ENCODE data around the gene ARHGAP21. TPM values are rescaled to one million over a fixed set of nuclear protein-coding genes. Genes with fewer than 3 reads are reported as not detected.
"Not testable (repeated sequence)": the region's sequence is repeated elsewhere in the genome, so short reads cannot be mapped to it uniquely, and the experiment has no call there.

Gene ARHGAP21
- total RNA-seq, 1 experiment from 2014 or later: 115 TPM

DNA sequence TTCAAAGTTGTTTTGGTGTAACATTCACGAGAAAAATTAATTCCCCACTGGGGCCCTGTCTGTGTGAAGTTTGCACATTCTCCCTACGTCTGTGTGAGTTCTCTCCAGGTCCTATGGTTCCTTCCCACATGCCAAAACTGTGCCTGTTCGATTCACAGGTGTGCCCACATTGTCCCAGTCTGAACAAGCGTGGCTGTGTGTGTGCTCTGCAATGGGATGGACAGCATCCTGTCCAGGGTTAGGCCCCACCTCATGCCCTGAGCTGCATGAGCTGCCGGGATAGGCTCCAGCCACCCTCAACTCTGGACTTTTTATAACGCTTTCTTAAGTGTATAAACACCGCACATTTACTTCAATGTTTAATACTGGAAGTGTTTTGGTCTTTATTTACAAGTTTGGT is 55.4 kb downstream of the ARHGAP21 start:
- ChIA-PET POLR2A (ENCODE audit: unreplicated experiment) (no interaction called here), CTCF (no interaction called here)
- no TSS peak for BruUV-seq (replicated peaks)
- TF ChIP-seq, protein P1, sequence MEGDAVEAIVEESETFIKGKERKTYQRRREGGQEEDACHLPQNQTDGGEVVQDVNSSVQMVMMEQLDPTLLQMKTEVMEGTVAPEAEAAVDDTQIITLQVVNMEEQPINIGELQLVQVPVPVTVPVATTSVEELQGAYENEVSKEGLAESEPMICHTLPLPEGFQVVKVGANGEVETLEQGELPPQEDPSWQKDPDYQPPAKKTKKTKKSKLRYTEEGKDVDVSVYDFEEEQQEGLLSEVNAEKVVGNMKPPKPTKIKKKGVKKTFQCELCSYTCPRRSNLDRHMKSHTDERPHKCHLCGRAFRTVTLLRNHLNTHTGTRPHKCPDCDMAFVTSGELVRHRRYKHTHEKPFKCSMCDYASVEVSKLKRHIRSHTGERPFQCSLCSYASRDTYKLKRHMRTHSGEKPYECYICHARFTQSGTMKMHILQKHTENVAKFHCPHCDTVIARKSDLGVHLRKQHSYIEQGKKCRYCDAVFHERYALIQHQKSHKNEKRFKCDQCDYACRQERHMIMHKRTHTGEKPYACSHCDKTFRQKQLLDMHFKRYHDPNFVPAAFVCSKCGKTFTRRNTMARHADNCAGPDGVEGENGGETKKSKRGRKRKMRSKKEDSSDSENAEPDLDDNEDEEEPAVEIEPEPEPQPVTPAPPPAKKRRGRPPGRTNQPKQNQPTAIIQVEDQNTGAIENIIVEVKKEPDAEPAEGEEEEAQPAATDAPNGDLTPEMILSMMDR (conservative IDR thresholded peaks at IDR 0.05): no peak
- TF ChIP-seq EZH2 (IDR thresholded peaks at IDR 0.05; ENCODE audit: low read depth): no peak
- Histone ChIP-seq H3K36me3 (ENCODE audit: low read depth) (peaks cover 7% of the 10 kb centered on the region; the same call in 1 of the 2 replicates), H3K79me2 (ENCODE audit: low read depth) (peaks cover 18% of the 10 kb centered on the region), H3F3A (ENCODE audit: insufficient read depth, low read depth) (no peaks in the 10 kb centered on the region), H3K9me3 (ENCODE audit: insufficient read depth, low read depth) (no peaks in the 10 kb centered on the region), H3K4me3 (no peak overlapping the region), H3K27me3 (ENCODE audit: insufficient read depth, low read depth) (no peaks in the 10 kb centered on the region), H2AFZ (no peak overlapping the region), H4K20me1 (ENCODE audit: insufficient read depth) (no peaks in the 10 kb centered on the region), H3K9me2 (ENCODE audit: insufficient read depth) (no peaks in the 10 kb centered on the region), H3K27ac (no peak overlapping the region), H3K4me1 (replicated peaks; ENCODE audit: insufficient read depth) (no peaks in the 10 kb centered on the region), H3K4me2 (no peak overlapping the region)
- intact Hi-C loops (cut with micrococcal nuclease; ENCODE audit: unreplicated experiment): no loop called here
- DNase-seq: no peak

DNA sequence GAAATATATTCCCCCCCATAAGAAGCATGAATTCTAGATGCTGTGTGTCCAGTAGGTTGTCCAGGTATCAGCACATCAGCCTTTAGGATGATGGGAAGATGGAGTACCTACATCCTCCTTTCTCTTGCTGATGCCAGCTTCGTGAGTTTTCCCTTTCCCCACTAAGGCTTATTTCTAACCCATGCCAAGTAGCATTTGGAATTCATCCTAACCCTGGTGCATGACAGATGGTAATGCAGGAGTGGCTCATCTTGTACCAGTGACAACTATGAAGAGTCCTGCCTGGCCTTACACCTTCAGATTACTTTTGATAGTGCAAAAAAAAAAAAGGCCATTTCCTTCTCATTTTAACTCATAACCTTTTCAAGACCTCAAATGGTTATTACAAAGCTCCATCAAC is 58.7 kb downstream of the ARHGAP21 start:
- Histone ChIP-seq H4K20me1 (ENCODE audit: insufficient read depth) (no peaks in the 10 kb centered on the region), H3F3A (ENCODE audit: insufficient read depth, low read depth) (no peaks in the 10 kb centered on the region; the same call in 1 of the 2 replicates), H2AFZ (no peak overlapping the region), H3K27ac (no peak overlapping the region), H3K36me3 (ENCODE audit: low read depth) (peaks cover 7% of the 10 kb centered on the region; the same call in 1 of the 2 replicates), H3K4me3 (no peak overlapping the region), H3K4me2 (no peak overlapping the region), H3K4me1 (replicated peaks; ENCODE audit: insufficient read depth) (no peaks in the 10 kb centered on the region), H3K9me2 (ENCODE audit: insufficient read depth) (no peaks in the 10 kb centered on the region), H3K79me2 (ENCODE audit: low read depth) (no peaks in the 10 kb centered on the region), H3K9me3 (ENCODE audit: insufficient read depth, low read depth) (no peaks in the 10 kb centered on the region), H3K27me3 (ENCODE audit: insufficient read depth, low read depth) (no peaks in the 10 kb centered on the region)
- CTCF ChIA-PET: interaction anchor here (0.6 kb wide), 1 partner anchor 325 kb away, joined by 3 read pairs; no protein-coding TSS in a partner anchor
- TF ChIP-seq EZH2 (IDR thresholded peaks at IDR 0.05; ENCODE audit: low read depth): no peak
- TF ChIP-seq, protein P1 (conservative IDR thresholded peaks at IDR 0.05): no peak
- POLR2A ChIA-PET (ENCODE audit: unreplicated experiment): interaction anchor here (0.6 kb wide), 1 partner anchor 24 kb away, joined by 4 read pairs; no protein-coding TSS in a partner anchor
- intact Hi-C loops (cut with micrococcal nuclease; ENCODE audit: unreplicated experiment): no loop called here
- BruUV-seq (replicated peaks): no TSS peak
- DNase-seq: no peak

DNA sequence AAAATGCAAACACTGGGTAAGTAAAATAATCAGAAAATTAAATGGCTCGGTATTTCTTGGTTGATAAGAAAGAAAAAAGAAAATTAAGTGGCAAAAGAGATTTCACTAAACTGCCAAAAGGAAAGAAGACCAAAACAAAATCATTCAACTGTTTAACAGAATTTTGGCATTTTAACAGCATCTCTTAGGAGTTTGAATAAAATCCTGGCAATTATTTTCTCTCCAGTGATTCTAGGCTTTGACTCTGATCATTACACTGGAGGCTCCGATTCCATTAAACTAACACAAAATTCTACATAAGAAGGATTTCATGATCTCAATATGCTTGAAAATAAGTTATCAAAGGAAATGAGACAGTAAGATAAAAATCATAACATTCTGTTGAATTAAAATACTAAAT is 62.3 kb downstream of the ARHGAP21 start:
- no peak for DNase-seq
- ChIA-PET CTCF (no interaction called here), POLR2A (ENCODE audit: unreplicated experiment) (no interaction called here)
- Histone ChIP-seq H3K9me2 (ENCODE audit: insufficient read depth) (no peaks in the 10 kb centered on the region), H3K9me3 (ENCODE audit: insufficient read depth, low read depth) (no peaks in the 10 kb centered on the region), H3K27me3 (ENCODE audit: insufficient read depth, low read depth) (no peaks in the 10 kb centered on the region), H3K4me2 (no peak overlapping the region), H3F3A (ENCODE audit: insufficient read depth, low read depth) (no peaks in the 10 kb centered on the region; the same call in 1 of the 2 replicates), H2AFZ (no peak overlapping the region), H3K27ac (no peak overlapping the region), H4K20me1 (ENCODE audit: insufficient read depth) (no peaks in the 10 kb centered on the region), H3K36me3 (ENCODE audit: low read depth) (no peaks in the 10 kb centered on the region), H3K79me2 (ENCODE audit: low read depth) (no peaks in the 10 kb centered on the region), H3K4me1 (replicated peaks; ENCODE audit: insufficient read depth) (no peaks in the 10 kb centered on the region), H3K4me3 (no peak overlapping the region)
- no peak for TF ChIP-seq EZH2 (IDR thresholded peaks at IDR 0.05; ENCODE audit: low read depth)
- TF ChIP-seq, protein P1 (conservative IDR thresholded peaks at IDR 0.05): no peak
- intact Hi-C loops (cut with micrococcal nuclease; ENCODE audit: unreplicated experiment): no loop called here
- no TSS peak for BruUV-seq (replicated peaks)

DNA sequence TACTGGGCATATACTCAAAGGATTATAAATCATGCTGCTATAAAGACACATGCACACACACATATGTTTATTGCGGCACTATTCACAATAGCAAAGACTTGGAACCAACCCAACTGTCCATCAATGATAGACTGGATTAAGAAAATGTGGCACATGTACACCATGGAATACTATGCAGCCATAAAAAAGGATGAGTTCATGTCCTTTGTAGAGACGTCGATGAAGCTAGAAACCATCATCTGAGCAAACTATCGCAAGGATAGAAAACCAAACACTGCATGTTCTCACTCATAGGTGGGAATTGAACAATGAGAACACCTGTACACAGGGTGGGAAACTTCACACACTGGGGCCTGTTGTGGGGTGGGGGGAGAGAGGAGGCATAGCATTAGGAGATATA is 65.4 kb downstream of the ARHGAP21 start:
- H3K27ac ChIP-seq; H3K4me1 ChIP-seq (replicated peaks; ENCODE audit: insufficient read depth); POLR2A ChIA-PET (ENCODE audit: unreplicated experiment); H2AFZ ChIP-seq; CTCF ChIA-PET; H3K9me2 ChIP-seq (ENCODE audit: insufficient read depth); H3K79me2 ChIP-seq (ENCODE audit: low read depth); H3K4me3 ChIP-seq; BruUV-seq (replicated peaks); H4K20me1 ChIP-seq (ENCODE audit: insufficient read depth); H3K27me3 ChIP-seq (ENCODE audit: insufficient read depth, low read depth); H3F3A ChIP-seq (ENCODE audit: insufficient read depth, low read depth); intact Hi-C loops (cut with micrococcal nuclease; ENCODE audit: unreplicated experiment); H3K9me3 ChIP-seq (ENCODE audit: insufficient read depth, low read depth); DNase-seq; H3K36me3 ChIP-seq (ENCODE audit: low read depth); H3K4me2 ChIP-seq: not testable (repeated sequence)

DNA sequence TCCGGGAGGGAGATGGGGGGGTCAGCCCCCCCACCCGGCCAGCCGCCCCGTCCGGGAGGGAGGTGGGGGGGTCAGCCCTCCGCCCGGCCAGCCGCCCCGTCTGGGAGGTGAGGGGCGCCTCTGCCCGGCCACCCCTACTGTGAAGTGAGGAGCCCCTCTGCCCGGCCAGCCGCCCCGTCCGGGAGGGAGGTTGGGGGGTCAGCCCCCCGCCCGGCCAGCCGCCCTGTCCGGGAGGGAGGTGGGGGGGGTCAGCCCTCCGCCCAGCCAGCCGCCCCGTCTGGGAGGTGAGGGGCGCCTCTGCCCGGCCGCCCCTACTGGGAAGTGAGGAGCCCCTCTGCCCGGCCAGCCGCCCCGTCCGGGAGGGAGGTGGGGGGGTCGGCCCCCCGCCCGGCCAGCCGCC is 67.4 kb downstream of the ARHGAP21 start:
- DNase-seq; H3K36me3 ChIP-seq (ENCODE audit: low read depth); H2AFZ ChIP-seq; POLR2A ChIA-PET (ENCODE audit: unreplicated experiment); H3K4me3 ChIP-seq; intact Hi-C loops (cut with micrococcal nuclease; ENCODE audit: unreplicated experiment); H3K4me1 ChIP-seq (replicated peaks; ENCODE audit: insufficient read depth); H4K20me1 ChIP-seq (ENCODE audit: insufficient read depth); H3K27me3 ChIP-seq (ENCODE audit: insufficient read depth, low read depth); BruUV-seq (replicated peaks); H3K9me2 ChIP-seq (ENCODE audit: insufficient read depth); H3K79me2 ChIP-seq (ENCODE audit: low read depth); H3F3A ChIP-seq (ENCODE audit: insufficient read depth, low read depth); CTCF ChIA-PET; H3K9me3 ChIP-seq (ENCODE audit: insufficient read depth, low read depth); H3K27ac ChIP-seq; H3K4me2 ChIP-seq: not testable (repeated sequence)
